LNCaP clone FGC (cell line): ENCODE measurements around the gene RPS6KC1.

Experiments
- DNase-seq: peaks from one replicate; pipeline ENCODE4 v3.0.0-alpha.2; 2011; ENCODE audit warnings: low read depth
- H3K4me3 ChIP-seq: 2 replicates; pipeline ENCODE4 v1.5.1; 2011; ENCODE audit warnings: mild to moderate bottlenecking, low read depth, low read length, control low read depth
- TF ChIP-seq, protein P1 (sequence below): IDR thresholded peaks from 2 replicates; pipeline ENCODE4 v1.5.1; 2012; ENCODE audit warnings: mild to moderate bottlenecking; ENCODE audit not compliant: control insufficient read depth, insufficient read depth; ENCODE audit errors: extremely low read depth

Gene RPS6KC1

DNA sequence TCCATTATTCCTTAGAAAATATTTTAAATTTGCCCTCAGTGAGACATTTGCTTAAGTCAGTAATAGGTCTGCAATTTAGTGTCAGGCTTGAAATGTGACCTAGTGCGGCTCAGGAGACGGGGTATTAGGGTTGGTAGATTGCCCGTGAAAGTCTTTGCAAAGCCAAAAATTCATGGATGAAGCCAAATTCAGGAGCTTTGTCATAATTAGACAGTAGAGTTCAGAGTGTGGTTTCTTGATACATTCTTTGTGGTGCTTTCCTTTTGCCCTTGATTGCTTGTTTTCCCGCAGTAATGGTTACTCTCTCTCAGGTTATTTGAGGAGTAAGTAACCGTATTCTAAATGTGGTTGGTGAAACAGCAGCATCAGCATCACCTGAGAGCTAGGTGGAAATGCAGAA, 120.7 kb downstream of the RPS6KC1 start:
- TF ChIP-seq, protein P1, sequence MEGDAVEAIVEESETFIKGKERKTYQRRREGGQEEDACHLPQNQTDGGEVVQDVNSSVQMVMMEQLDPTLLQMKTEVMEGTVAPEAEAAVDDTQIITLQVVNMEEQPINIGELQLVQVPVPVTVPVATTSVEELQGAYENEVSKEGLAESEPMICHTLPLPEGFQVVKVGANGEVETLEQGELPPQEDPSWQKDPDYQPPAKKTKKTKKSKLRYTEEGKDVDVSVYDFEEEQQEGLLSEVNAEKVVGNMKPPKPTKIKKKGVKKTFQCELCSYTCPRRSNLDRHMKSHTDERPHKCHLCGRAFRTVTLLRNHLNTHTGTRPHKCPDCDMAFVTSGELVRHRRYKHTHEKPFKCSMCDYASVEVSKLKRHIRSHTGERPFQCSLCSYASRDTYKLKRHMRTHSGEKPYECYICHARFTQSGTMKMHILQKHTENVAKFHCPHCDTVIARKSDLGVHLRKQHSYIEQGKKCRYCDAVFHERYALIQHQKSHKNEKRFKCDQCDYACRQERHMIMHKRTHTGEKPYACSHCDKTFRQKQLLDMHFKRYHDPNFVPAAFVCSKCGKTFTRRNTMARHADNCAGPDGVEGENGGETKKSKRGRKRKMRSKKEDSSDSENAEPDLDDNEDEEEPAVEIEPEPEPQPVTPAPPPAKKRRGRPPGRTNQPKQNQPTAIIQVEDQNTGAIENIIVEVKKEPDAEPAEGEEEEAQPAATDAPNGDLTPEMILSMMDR, result no peak
- no peak for DNase-seq
- no peak overlapping the region for H3K4me3 ChIP-seq

DNA sequence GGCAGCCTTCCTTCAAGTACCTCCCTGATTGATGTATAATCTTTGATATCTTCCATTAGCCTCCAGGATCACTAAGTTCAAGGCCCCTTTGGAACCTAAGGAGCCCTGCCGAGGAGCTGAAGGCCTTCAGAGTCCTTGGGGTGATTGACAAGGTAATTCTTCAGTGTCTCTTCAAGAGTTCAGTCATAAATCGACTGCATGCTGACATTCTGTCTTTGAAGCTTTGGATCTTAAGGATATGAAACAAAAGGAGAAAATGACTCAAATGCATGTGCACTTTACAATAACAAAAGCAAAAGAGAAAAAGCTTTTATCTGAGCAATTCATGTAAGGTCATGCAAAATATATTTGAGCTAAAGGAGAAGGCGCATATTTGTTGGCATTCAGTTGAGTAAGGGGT, 125.3 kb downstream of the RPS6KC1 start:
- no peak for DNase-seq
- H3K4me3 ChIP-seq, result no peak overlapping the region
- TF ChIP-seq, protein P1, result no peak

DNA sequence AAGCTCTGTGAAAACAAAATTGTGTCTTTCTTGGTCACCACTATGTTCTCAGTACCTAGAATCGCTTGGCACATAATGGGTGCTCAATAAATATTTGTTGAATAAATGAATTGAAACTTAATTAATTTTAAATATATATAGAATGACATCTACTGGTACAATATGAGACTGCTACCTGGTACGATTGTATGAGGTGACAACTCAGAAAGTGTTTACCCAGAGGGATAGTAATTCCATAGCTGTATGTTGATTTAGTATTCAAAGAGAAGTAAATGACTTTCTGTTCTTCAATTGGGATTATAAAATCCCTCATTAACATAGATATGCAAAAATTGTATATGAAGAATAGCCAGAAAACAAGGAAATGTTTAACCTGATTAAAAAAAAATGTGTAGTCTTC, 128.7 kb downstream of the RPS6KC1 start:
- peak; percentile 3 for DNase-seq
- H3K4me3 ChIP-seq, result no peak overlapping the region
- TF ChIP-seq, protein P1, result peak; percentile 28; the same call in 1 of the 2 replicates

DNA sequence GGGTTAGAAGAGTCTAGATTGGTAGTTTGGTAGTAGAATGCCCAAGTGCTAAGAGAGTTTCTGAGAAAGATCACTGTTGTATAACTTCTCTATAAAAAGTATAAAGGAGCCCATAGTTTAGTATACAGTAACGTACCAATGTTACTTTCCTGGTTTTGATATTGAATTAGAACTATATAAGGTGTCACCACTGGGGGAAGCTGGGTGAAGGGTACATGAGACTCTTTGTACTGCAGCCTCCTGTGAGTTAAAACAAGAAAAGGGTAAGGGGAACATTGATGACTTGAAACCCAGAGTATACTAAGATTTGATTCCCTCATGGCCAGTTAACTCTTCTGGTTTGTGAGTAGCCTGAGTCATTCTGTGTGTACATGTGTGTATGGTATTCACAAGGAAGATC, 129.8 kb downstream of the RPS6KC1 start:
- no peak overlapping the region for H3K4me3 ChIP-seq
- TF ChIP-seq, protein P1, result no peak
- no peak for DNase-seq

DNA sequence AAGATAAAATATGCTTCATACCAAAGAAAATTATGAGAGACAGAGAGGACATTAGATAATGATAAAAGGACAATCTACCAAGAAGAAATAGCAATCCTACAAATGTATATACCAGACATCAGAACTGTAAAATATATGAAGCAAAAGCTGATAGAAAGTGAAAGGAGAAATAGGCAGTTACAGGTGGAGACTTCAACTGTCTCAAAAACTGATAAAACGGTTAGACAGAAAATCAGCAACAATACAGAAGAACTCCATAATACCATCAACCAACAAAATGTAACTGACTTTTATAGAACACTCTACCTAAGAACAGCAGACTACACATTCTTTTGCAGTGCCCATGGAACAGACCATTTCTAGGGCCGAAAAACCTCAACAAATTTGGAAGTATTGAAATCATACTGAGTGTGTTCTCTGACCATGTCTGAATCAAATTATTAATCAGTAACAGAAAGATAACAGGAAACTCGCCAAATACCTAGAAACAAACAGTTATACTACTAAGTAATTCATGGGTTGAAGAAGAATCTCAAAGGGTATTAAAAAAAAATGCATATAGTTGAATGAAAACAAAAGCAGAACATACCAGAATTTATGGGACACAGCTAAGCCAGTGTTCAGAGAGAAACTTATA, 132.1 kb downstream of the RPS6KC1 start:
- DNase-seq, result no peak
- TF ChIP-seq, protein P1, result no peak
- no peak overlapping the region for H3K4me3 ChIP-seq

DNA sequence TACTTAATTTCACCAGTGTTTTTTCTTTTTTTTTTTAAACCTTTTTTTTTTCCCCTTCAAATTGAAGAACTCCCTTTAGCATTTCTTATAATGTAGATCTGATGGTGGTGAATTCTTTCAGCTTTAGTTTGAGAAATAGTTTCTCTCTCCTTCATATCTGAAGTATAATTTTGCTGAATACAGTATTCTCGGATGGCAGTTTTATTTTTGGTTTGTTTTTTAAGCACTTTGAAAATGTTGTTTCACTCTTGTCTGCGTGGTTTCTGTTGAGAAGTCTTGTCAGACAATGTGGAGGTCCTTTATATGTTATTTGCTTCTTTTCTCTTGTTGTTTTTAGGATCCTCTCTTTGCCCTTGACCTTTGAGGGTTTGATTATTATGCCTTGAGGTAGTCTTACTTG, 135.1 kb downstream of the RPS6KC1 start:
- H3K4me3 ChIP-seq, result no peak overlapping the region
- TF ChIP-seq, protein P1, result no peak
- DNase-seq, result no peak

DNA sequence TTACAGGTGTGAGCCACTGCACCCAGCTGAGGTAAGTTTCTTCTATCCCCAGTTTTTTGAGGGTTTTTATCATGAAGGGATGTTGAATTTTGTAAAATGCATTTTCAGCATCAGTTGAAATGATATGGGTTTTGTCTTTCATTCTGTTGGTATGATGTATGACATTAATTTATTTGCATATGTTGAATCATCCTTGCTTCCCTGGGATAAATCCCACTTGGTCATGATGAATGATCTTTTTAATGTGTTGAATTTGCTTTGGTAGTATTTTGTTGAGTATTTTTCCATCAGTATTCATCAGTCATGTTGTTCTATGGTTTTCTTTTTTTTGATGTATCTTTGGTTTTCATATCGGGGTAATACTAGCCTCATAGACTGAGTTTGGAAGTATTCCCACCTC, 141.0 kb downstream of the RPS6KC1 start:
- no peak for DNase-seq

More for the DNA sequence above, 141.0 kb downstream of the RPS6KC1 start:
- TF ChIP-seq, protein P1, result no peak
- no peak overlapping the region for H3K4me3 ChIP-seq
